OCI-LY7 (cell line): ENCODE measurements around the gene OR52H1. TPM values are rescaled to one million over a fixed set of nuclear protein-coding genes. Genes with fewer than 3 reads are reported as not detected.

Experiments used
- BruUV-seq: library from RNA; stranded (reverse); fragments of 400-500 nt; replicated peaks from 2 replicates; lab custom pipeline; 2021; lab: Mats Ljungman, UMichigan
- CTCF ChIA-PET: fragments of 300-600 bp; sonication (Branson Sonifier 250); formaldehyde crosslinking; loops from one replicate; lab custom pipeline; 2022; ENCODE audit warnings: antibody characterized with exemption; ENCODE audit not compliant: unreplicated experiment; lab: Charles Lee
- POLR2A ChIA-PET: fragments of 300-600 bp; sonication (Branson Sonifier 250); formaldehyde crosslinking; loops from one replicate; lab custom pipeline; 2022; ENCODE audit warnings: antibody characterized with exemption; lab: Charles Lee
- DNase-seq: peaks from one replicate; pipeline ENCODE4 v3.0.0-alpha.2; 2015; ENCODE audit warnings: low spot score
- H2AFZ ChIP-seq: fragments of 200-600 bp; sonication (generic), shearing (Covaris generic); 2 replicates; pipeline ENCODE4 v1.6.1; 2014; ENCODE audit warnings: mild to moderate bottlenecking, antibody characterized with exemption, low read length, moderate library complexity
- H3K27ac ChIP-seq: fragments of 200-600 bp; sonication (generic); 2 replicates; pipeline ENCODE4 v1.5.1; 2014; ENCODE audit warnings: mixed run types, low read depth, mild to moderate bottlenecking, moderate library complexity, low read length, inconsistent platforms; ENCODE audit not compliant: poor library complexity, severe bottlenecking
- H3K36me3 ChIP-seq: fragments of 200-600 bp; sonication (generic); 2 replicates; pipeline ENCODE4 v1.6.1; 2014; ENCODE audit warnings: mild to moderate bottlenecking, antibody characterized with exemption, low read length, moderate library complexity, mixed read lengths; ENCODE audit not compliant: insufficient read depth
- H3K4me1 ChIP-seq: fragments of 200-600 bp; sonication (generic); 2 replicates; pipeline ENCODE4 v1.5.1; 2014; ENCODE audit warnings: mild to moderate bottlenecking, low read length; ENCODE audit not compliant: insufficient read depth, poor library complexity, severe bottlenecking
- H3K4me2 ChIP-seq: fragments of 200-600 bp; sonication (generic); 2 replicates; pipeline ENCODE4 v1.6.1; 2014; ENCODE audit warnings: mild to moderate bottlenecking, low read length
- H3K4me3 ChIP-seq: fragments of 200-600 bp; sonication (generic); 2 replicates; pipeline ENCODE4 v1.5.1; 2014; ENCODE audit warnings: mild to moderate bottlenecking, low read depth, low read length; ENCODE audit not compliant: poor library complexity, severe bottlenecking
- H3K79me2 ChIP-seq: fragments of 200-600 bp; sonication (generic); 2 replicates; pipeline ENCODE4 v1.6.1; 2016; ENCODE audit warnings: low read depth, mild to moderate bottlenecking, low read length, moderate library complexity, mixed read lengths; ENCODE audit not compliant: insufficient read depth
- H3K9me2 ChIP-seq: fragments of 200-600 bp; sonication (generic); 2 replicates; pipeline ENCODE4 v1.6.1; 2016; ENCODE audit warnings: mild to moderate bottlenecking, low read length, mixed read lengths; ENCODE audit not compliant: insufficient read depth
- H3K9me3 ChIP-seq: fragments of 200-600 bp; sonication (generic); 2 replicates; pipeline ENCODE4 v1.6.1; 2014; ENCODE audit warnings: mild to moderate bottlenecking, mixed run types, low read length, mixed read lengths
- H4K20me1 ChIP-seq: fragments of 200-600 bp; sonication (generic); 2 replicates; pipeline ENCODE4 v1.6.1; 2014; ENCODE audit warnings: mild to moderate bottlenecking, antibody characterized with exemption, low read length, moderate library complexity, mixed read lengths; ENCODE audit not compliant: insufficient read depth
- EZH2phosphoT487 ChIP-seq: fragments of 200-600 bp; sonication (generic); IDR thresholded peaks from 2 replicates; pipeline ENCODE4 v1.6.1; 2018; ENCODE audit warnings: low read depth, borderline replicate concordance, mild to moderate bottlenecking, mixed run types, antibody characterized with exemption, low read length, moderate library complexity, mixed read lengths
- intact Hi-C: fragments of 100-400 bp; cut with micrococcal nuclease; formaldehyde crosslinking; loops from one replicate; pipeline ENCODE4 v1.10.0; 2022; ENCODE audit not compliant: unreplicated experiment
- total RNA-seq, 2 experiments: library from RNA; depleted of rRNA in 1 of 2; stranded (reverse); fragments of >200 nt in 1 of 2; shearing (Covaris generic) in 1 of 2; gene quantifications; 2 replicates each; pipeline ENCODE4 v1.2.3, GENCODE V29; 2014 to 2022
- TF ChIP-seq, protein P1 (sequence below): fragments of 200-600 bp; sonication (generic); conservative IDR thresholded peaks from 2 replicates; pipeline ENCODE4 v1.5.1; 2014; ENCODE audit warnings: mild to moderate bottlenecking, antibody characterized with exemption, low read length, moderate library complexity, mixed read lengths

Gene OR52H1
- total RNA-seq, 2 experiments from 2014 or later = 0.60 TPM; not detected in 1

DNA sequence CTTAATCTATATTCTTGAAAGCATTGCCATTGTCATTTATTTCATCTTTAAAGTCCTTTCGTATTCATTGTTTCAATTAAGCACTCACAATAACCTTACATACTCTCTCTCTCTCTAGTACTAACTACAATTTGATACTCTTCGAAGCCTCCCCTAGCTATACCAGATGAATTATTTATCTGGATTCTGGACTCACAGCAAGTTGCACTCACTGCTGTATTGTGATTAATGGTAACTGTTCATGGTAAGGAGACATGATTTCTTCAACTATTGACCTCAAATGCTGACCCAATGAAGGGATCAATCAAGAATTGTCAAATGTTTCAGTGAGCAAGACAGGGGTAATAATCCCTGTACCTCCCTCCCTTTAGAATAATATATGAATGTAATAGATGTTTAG, 26.3 kb upstream of the OR52H1 start:
- H3K4me1 ChIP-seq = no peaks in the 10 kb centered on the region
- H2AFZ ChIP-seq = no peak overlapping the region
- H3K79me2 ChIP-seq = no peaks in the 10 kb centered on the region
- ChIA-PET CTCF (no interaction called here), POLR2A (no interaction called here)
- intact Hi-C loops = no loop called here
- H3K27ac ChIP-seq = no peak overlapping the region
- no peaks in the 10 kb centered on the region for H4K20me1 ChIP-seq
- no peaks in the 10 kb centered on the region for H3K36me3 ChIP-seq
- no peak overlapping the region for H3K4me3 ChIP-seq
- no peak for TF ChIP-seq EZH2phosphoT487
- TF ChIP-seq, protein P1, sequence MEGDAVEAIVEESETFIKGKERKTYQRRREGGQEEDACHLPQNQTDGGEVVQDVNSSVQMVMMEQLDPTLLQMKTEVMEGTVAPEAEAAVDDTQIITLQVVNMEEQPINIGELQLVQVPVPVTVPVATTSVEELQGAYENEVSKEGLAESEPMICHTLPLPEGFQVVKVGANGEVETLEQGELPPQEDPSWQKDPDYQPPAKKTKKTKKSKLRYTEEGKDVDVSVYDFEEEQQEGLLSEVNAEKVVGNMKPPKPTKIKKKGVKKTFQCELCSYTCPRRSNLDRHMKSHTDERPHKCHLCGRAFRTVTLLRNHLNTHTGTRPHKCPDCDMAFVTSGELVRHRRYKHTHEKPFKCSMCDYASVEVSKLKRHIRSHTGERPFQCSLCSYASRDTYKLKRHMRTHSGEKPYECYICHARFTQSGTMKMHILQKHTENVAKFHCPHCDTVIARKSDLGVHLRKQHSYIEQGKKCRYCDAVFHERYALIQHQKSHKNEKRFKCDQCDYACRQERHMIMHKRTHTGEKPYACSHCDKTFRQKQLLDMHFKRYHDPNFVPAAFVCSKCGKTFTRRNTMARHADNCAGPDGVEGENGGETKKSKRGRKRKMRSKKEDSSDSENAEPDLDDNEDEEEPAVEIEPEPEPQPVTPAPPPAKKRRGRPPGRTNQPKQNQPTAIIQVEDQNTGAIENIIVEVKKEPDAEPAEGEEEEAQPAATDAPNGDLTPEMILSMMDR = no peak
- H3K4me2 ChIP-seq = no peak overlapping the region
- no TSS peak for BruUV-seq
- no peak for DNase-seq
- H3K9me3 ChIP-seq = no peaks in the 10 kb centered on the region
- no peaks in the 10 kb centered on the region for H3K9me2 ChIP-seq

DNA sequence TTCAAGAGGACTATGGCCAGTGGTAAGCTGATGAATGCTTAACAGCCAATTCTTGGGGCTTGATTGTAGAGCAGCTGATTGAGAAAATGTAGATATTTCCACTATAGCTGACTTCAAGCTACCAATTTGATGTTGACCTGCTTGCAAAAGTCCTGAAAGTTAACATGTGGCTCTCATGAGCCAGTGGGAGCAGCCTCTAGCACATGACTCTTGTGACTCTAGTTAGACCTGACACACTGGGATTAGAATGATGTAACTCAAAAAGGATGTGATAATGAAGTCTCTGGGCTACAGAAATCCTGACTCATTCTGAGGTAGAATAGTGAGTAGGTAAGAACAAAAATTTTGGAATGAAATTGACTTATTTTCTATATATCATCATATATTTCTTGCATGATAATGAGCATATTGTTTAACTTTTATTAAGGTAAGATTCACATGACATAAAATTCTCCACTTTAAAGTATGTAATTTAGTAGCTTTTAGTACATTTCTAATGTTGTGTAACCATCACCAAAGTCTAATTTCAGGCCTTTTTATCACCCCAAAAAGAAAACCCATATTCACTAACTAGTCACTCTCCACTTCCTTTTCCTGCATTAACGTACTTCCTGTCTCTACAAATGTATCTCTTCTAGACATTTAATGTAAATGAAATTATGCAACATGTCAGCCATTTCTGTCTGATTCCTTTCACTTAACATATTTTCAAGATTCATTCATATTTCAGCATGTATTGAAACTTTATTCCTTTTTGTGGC, 16.1 kb upstream of the OR52H1 start:
- no peak overlapping the region for H3K4me2 ChIP-seq
- H3K4me3 ChIP-seq = no peak overlapping the region
- H3K4me1 ChIP-seq = peaks cover 4% of the 10 kb centered on the region
- no peaks in the 10 kb centered on the region for H4K20me1 ChIP-seq
- intact Hi-C loops = no loop called here
- no peaks in the 10 kb centered on the region for H3K79me2 ChIP-seq
- peak; percentile 1 for DNase-seq
- ChIA-PET CTCF (no interaction called here), POLR2A (no interaction called here)
- H3K9me2 ChIP-seq = no peaks in the 10 kb centered on the region
- H3K27ac ChIP-seq = no peak overlapping the region
- no peaks in the 10 kb centered on the region; the same call in 1 of the 2 replicates for H3K9me3 ChIP-seq
- H3K36me3 ChIP-seq = no peaks in the 10 kb centered on the region
- TF ChIP-seq EZH2phosphoT487 = no peak
- TF ChIP-seq, protein P1 = no peak
- H2AFZ ChIP-seq = peak overlapping the region; percentile 62; the same call in 1 of the 2 replicates
- no TSS peak for BruUV-seq

GRCh38 chr11:5557751-5558150, 9.4 kb upstream of the OR52H1 start:
- no peak for DNase-seq
- H2AFZ ChIP-seq = no peak overlapping the region
- H3K4me3 ChIP-seq = no peak overlapping the region
- H3K9me2 ChIP-seq = no peaks in the 10 kb centered on the region
- TF ChIP-seq, protein P1 = no peak
- no peak for TF ChIP-seq EZH2phosphoT487
- H3K9me3 ChIP-seq = no peaks in the 10 kb centered on the region
- POLR2A ChIA-PET = interaction anchor here (1.4 kb wide), 1 partner anchor 73 kb away, joined by 3 read pairs; no protein-coding TSS in a partner anchor
- H3K79me2 ChIP-seq = no peaks in the 10 kb centered on the region
- H3K4me2 ChIP-seq = no peak overlapping the region
- no peak overlapping the region for H3K27ac ChIP-seq
- CTCF ChIA-PET = no interaction called here
- no peaks in the 10 kb centered on the region for H4K20me1 ChIP-seq
- H3K36me3 ChIP-seq = no peaks in the 10 kb centered on the region
- BruUV-seq = no TSS peak
- H3K4me1 ChIP-seq = no peaks in the 10 kb centered on the region
- intact Hi-C loops = no loop called here
